Stimulated activated CD4-positive, alpha-beta T cell treated with anti-CD3 and anti-CD28 coated beads, Interleukin-15, amount 100 ng/mL, for 1 hour (primary cell): Measurements from ENCODE around the gene TRIM28.
"Not testable (repeated sequence)": the region's sequence is repeated elsewhere in the genome, so short reads cannot be mapped to it uniquely, and the experiment has no call there.

Source experiments
- DNase-seq, 2 donors: peaks; one replicate each; pipeline ENCODE4 v3.0.0-alpha.2; 2020; ENCODE audit warnings: low read depth in 1 of 2, low spot score in 1 of 2

The TRIM28 gene

DNA sequence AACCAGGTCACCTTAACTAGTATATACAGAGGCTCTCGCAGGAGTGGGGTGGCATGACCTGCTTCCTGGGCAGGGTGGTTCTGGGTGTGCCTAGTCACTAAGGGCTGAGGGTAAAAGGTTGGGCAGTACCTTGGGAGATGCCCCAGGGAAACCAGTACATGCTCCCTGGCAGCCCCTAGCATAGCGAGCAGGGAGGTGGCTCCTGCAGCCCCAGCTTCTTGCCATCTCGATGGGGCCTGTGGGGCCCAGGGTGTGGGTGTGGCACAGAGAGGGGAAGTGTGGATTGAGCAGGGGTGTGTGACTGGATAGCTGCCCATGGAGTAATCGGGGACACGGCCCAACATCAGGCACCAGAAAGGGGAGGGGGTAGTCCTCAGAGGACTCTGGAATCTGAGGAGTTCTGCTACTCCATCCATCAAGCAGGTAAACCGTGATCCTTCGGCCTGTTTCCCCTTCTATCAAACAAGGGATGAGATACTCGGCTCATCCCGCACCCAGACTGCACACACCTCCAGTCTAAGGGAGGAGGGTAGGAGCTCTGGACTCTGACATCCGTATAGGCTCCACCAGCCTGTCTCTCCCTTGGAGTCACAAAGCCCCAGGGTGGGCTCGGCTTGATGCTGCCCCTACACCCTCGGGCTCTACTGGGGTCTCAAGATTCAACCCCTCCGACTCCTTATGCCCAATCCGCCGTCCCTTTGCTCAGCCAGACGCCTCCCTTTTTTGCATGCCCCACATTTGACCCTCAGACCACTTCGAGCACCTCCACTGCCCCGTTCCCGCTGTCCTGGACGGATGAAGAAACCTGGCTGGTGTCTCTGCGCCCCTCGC is 25.4 kb upstream of the TRIM28 start:
- DNase-seq: no peak

DNA sequence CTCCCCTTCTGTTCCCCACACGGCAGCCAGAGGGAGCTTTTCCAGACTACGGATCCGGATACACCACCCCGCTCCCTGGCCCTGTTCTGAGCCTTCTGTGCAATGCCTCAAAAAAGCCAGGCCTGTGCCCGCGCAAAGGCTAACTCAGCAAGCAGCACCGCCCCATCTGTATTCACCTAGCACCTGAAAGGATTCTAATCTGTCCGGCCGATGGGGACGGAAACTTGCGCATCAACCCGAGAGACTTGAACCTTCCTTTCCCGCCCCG is 24.8 kb upstream of the TRIM28 start:
- DNase-seq: peak in 1 of 2 donors; percentile 21

DNA sequence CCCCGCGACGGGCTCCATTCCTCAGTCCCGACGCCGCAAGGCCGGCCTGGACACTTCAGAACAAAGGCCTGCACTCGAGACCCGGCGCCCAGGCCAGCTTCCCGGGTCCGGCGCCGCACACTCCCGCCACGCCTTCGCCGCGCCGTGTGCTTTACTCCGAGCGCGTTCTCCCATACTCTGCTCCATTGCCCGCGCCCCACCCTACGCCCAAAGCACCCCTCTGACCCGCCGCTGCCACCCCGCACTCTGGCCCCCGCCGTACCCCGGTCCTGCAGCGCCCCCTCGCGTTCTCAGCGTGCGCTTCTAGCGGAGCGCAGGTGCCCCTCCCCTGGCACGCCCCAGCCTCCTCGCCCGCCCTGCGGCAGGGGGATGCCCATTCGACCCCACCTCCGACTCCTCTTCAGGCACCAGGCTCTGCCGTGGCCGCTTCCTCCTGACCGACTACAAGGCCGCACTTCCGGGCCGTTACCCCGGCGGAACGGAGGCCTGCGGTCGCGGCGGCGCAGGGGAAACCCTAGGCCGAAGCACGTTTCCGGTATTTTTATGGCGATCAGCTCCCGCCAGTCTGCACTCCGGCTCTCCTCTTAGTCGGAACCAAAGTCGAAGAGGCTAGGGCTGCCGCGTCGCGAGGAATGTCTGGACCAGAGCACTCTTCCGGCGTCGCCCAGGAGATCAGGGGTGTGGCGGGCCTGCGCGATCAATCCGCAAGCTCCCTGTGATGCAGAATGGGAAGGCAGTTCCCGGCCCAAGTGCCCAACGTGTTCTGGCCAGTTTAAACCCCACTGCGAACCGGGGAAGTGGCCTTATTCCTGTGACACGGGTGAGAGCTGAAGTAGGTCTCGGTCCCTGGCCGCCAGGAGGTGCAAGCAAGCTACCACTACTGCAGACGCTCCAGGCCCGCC is 24.3 kb upstream of the TRIM28 start, which contains the start of gene ZBTB45:
TSS of gene ZBTB45 (minus strand) at position 456 of the 902 bp plus-strand sequence. CDS start 2,137 bp downstream, outside the sequence.
- DNase-seq: peak; percentile 74 to 84

DNA sequence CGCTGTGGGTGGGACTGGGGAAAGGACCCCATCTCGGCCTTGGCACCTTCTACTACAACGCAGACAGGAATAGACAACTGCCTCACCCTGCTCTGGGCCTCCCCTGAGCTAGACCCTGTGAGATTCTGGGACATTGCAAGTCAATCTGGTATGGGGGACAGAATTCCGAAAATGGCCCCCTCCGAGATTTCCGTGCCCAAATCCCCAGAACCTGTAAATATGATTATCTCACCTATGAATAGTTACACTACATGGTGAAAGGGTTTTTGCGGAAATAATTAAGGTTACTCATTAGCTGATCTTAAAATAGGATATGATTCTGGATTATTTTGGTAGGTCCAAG is 23.6 kb upstream of the TRIM28 start:
- no peak for DNase-seq

DNA sequence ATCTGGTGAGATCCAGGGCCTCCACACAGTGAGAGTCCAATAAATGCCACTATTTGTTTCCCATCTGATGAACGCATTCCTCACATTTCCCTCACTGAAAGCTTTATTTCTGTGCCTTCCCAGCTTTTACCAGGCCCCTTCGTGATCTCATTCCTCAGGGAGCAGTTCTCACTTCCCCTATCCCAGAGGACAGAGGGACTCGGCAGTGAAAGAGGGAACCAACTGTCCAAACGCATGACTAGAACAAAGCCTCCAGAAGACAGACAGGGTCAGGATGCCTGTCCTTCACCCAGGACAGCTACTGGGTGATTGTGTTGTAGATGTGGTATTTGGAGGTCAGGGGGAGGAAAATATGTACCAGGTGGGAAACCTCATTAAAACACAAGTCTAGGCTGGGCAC is 22.2 kb upstream of the TRIM28 start:
- no peak for DNase-seq

DNA sequence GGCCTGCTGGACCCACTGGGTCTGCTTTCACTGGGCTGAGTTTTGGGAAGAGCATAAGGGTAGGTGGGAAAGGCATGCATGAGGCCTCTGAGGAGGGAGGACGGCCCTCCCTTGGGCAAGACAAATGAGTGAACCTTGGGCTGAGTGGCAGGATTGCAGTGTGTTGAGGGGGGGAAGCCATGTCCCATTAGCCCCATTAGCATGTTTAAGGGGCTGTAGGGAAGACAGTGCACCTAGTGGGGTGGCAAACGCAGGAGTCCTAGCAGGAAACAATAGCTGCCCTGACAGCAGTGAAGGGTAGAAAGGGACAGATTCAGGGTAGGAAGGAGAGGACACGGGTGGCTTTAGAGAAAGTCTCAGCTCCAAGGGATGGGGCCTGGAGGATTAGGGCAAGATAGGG is 21.2 kb upstream of the TRIM28 start:
- DNase-seq: no peak

DNA sequence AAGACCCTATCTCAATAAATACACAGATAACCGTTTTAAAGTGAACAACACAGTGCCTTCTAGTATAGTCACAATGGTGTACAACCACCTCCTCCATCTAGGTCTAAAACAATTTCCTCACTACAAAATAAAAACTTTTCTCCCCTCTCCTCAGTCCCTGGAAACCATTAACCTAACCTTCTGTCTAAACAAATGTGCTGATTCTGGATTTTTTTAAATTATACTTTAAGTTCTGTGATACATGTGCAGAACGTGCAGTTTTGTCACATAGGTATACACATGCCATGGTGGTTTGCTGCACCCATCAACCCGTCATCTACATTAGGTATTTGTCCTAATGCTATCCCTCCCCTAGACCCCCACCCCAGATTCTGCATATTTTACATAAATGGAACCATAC is 14.5 kb upstream of the TRIM28 start:
- no peak for DNase-seq

DNA sequence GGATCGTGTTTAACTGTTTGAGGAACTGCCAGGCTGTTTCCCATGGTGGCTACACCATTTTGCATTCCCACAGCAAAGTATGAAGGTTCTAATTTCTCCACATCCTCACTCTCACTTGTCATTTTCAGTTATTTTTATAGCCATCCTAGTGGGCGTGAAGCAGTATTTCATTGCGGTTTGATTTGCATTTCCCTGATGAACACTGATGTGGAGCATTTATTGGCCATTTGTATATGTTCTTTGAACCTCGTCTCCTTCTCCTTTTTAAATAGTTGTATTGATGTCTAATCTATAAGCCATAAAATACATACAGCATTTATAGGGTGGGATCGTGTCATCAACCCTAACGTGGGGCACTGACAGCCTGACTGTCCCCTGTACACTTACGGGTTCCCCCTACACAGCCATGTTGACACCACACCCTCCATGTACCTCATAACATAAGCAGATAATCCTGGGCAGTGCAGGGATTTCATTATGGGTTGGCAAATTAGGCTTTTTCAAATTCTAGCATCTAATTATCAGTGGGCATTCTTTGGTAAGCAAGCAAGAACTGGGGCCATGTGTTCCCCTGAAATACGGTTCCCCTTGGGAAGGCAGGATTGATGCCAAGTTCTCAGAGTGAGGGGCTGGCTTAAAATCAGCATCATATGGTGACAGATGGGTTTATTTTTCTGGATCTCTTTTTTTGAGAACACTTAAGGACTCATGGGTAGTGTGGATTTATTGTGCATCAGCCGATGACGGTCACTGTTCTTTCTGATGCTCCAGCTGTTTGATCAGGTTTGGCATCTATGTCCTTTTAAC is 12.6 kb upstream of the TRIM28 start:
- no peak for DNase-seq

DNA sequence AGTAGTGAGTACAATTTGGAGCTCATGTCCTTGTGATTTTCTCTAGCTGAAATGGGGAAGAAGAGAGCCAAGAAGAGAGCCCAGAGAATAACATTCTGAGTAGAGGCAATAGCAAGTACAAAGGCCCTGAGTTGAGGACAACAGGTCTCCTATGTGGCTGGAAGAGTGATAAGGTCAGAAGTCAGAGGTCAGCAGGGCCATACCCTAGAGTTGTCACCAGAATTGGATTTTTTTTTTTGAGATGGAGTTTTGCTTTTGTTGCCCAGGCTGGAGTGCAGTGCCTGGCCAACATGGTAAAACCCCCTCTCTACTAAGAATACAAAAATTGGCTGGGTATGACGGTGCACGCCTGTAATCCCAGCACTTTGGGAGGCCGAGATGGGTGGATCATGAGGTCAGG is 8.0 kb upstream of the TRIM28 start:
- DNase-seq: no peak

DNA sequence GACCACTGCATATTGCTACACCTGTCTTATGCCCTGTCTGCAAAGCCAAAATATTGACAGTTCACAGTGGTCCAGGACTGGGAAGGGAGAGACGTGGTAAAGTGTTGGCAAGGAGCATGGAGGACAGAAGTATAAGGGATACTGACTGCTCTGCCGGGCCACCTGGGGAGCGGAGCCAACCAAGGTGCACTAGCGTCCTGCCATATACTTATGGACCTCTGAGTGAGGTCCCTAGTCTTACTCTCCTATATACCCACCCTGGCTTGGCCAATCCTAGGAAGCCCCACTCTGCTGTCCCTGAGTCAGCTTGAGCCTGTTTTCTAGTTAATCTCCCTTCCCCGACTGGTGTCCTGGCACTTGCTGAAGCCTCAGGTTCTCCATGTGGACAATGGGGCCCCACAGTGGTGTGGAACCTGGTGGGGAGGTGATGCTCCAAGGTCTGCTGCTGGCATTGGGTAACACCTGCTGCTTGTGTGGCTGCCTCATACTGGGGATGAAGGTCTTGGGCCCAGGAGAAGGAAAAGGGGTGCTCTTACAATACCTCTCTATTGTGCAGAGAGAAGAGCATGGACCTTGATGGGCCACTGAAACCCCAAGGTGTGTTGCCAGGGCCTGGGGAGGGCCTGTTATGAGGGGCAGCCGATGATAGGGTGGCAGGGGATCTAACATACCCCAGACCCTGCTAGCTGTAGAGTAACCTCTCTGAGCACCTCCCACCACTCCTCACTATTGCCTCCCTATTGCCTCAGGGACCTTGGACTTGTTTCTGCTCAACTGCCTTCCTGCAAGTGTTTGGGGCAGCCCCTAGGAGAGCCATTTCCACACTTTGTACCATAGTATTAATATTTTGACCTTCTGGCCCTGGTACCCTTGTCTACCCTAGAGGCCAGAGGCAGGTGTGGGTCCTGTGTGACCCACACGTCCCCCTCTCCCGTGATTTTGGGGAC is 6.7 kb upstream of the TRIM28 start:
- no peak for DNase-seq

DNA sequence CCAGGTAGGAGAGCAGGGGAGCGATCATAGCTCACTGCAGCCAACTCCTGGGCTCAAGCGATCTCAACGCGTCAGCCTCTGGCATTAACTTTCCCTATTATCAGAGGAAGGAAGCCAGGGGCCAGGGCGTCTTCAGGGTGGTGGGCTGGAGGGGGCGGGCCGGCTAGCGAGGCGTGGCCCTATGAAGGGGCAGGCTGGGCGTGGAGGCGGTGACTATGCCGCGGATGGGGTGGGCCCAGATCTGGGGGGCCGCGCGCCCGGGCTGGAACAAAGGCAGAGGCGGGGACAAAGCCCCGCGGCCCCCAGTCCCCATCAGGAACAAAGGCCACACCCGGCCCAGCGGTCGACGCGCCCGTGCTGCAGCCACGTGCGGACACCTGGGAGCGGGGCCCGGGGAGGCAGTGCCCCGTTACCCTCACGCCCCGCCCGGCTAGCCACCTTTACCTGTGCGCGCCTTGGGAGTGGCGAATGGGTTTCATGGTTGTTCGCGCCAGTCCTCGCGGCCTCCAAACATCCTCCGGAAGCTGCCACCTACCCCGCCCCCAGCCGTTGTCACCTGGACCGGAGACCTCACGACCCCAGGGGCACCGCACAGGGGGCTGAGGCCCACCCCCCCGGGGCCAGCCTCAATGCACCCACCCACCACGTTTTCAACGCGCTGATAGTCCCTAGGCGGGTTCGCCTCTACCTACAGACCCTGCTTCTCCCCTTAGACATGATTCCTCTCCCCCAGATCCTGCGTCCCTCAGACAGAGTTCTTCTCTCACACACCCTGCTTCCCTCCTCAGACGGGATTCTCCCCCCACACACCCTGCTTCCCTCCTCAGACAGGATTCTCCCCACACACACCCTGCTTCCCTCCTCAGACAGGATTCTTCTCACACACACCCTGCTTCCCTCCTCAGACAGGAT is 5.4 kb upstream of the TRIM28 start:
- DNase-seq: no peak

DNA sequence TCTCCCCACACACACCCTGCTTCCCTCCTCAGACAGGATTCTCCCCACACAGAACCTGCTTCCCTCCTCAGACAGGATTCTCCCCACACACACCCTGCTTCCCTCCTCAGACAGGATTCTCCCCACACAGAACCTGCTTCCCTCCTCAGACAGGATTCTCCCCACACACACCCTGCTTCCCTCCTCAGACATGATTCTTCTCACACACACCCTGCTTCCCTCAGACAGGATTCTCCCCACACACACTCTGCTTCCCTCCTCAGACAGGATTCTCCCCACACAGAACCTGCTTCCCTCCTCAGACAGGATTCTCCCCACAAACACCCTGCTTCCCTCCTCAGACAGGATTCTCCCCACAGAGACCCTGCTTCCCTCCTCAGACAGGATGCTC is 4.7 kb upstream of the TRIM28 start:
- DNase-seq: not testable (repeated sequence)

DNA sequence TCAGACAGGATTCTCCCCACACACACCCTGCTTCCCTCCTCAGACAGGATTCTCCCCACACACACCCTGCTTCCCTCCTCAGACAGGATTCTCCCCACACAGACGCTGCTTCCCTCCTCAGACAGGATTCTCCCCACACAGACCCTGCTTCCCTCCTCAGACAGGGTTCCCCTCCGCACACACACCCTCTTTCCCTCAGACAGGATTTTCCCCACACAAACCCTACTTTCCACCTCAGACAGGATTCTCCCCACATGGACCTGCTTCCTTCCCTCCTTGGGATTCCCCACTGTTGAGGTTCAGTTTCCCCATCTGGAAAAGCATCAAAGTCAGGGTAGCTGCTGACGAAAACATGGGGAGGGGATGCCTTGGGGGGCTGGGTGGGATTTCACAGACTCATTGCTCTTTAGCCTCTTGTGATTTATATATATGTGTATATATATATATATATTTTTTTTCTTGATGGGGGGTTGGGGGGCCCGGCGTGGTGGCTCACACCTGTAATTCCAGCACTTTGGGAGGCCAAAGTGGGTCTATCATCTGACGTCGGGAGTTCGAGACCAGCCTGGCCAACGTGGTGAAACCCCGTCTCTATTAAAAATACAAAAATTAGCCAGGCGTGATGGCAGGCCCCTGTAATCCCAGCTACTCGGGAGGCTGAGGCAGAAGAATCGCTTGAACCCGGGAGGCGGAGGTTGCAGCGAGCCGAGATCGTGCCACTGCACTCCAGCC is 1.1 kb upstream of the TRIM28 start:
- DNase-seq: not testable (repeated sequence)

DNA sequence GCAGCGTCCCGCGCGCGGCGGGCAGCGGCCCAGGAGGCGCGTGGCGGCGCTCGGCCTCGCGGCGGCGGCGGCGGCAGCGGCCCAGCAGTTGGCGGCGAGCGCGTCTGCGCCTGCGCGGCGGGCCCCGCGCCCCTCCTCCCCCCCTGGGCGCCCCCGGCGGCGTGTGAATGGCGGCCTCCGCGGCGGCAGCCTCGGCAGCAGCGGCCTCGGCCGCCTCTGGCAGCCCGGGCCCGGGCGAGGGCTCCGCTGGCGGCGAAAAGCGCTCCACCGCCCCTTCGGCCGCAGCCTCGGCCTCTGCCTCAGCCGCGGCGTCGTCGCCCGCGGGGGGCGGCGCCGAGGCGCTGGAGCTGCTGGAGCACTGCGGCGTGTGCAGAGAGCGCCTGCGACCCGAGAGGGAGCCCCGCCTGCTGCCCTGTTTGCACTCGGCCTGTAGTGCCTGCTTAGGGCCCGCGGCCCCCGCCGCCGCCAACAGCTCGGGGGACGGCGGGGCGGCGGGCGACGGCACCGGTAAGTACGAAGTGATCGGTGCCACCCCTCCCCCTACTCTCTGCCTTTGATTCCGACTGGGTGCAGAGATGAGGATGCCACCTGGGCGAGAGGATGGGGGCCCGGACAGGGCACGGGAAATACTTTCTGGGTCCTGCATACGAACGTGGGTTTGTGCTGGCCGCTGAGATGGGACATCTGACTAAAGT is 874 bp downstream of the TRIM28 start:
- DNase-seq: peak; percentile 70 to 74

DNA sequence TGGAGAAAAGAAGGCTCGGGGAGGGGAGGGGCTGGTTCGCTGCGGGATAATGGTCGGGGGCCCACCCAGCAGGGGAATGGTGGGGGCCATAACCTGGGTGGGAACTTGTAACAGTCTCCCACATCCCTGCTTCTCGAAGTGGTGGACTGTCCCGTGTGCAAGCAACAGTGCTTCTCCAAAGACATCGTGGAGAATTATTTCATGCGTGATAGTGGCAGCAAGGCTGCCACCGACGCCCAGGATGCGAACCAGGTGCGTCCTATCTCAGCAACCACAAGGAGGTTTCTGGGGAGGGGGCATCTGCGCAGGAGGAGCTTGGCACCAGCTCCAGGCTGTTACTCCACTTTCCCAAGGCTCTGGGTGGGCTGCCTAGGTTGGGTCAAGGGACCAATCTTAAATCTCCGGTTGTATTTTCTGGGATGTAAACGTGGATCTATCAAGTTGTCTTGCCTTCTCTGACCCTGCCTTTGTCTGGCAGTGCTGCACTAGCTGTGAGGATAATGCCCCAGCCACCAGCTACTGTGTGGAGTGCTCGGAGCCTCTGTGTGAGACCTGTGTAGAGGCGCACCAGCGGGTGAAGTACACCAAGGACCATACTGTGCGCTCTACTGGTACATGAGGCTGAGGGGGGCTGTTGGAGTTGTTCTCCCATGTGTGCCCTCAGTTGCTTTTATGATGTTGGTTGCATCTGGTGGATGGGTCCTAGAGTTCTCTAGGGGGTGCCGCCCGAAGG is 1.6 kb downstream of the TRIM28 start:
- no peak for DNase-seq

DNA sequence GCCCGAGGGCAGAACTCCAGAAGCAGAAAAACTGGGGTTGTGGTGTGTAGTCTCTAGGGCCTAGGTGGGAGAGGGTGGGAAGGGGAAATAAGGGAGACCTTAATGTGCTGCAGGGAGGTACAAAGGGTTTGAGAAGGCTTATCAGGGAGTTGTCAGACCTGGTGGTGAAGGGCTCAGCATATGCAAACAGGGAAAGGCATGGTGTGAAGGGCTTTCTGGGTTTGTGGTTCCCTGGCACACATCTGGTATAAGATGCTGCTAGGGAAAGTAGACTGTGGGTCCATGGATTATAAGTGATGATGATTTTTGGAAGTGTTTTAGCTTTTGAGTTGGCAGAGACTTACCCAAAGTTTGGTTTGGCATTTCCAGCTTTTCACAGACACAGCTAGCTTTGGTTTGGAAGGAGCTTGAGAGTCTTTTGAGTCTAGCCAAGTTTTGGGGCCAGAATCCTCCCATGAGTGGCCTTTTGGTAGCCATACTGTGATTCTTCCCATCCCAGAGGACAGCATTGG is 2.2 kb downstream of the TRIM28 start:
- no peak for DNase-seq
